ENCODE measurements around the gene GTF3C2.
A peak's percentile ranks its signal among the peaks of the same experiment; 100 is the strongest.
"Not testable (repeated sequence)": the region's sequence is repeated elsewhere in the genome, so short reads cannot be mapped to it uniquely, and the experiment has no call there.

Gene GTF3C2

DNA sequence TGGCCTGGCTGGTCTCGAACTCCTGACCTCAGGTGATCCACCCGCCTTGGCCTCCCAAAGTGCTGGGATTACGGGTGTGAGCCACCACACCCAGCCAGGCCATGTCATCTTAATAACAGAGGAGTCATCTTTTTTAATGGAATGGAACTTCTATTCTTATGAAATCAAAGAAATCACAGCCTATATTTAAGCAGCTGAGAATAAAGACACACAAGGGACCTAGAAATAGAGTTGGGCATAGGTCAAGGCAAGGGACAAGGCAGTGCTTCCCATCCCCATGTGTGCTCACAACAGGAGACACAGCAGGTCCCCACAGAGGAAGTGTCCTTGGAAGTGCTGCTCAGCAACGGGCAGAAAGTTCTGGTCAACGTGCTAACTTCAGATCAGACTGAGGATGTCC lies 17.0 kb upstream of the GTF3C2 start:
- no peak for DNase-seq (ENCODE audit: low read depth in 2 of 2)

DNA sequence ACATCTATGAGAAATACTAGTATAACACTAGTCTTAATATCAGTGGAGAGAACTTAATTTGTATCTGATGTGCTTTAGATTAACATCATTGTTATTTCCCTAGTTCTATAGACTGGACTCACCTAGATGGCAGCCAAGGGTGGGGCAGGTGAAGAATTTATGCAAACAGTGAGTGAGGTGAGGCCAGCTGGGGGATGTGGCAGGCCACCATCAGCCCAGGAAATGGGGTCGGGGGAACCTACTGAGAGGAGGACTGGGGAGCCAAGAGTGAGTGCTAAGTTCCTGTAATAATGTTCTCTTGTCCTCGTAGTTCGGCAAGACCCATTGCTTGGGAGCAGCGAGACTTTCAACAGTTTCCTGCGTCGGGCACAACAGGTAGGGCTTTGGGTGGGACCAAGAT lies 16.4 kb upstream of the GTF3C2 start:
- no peak for DNase-seq (ENCODE audit: low read depth in 2 of 2)

DNA sequence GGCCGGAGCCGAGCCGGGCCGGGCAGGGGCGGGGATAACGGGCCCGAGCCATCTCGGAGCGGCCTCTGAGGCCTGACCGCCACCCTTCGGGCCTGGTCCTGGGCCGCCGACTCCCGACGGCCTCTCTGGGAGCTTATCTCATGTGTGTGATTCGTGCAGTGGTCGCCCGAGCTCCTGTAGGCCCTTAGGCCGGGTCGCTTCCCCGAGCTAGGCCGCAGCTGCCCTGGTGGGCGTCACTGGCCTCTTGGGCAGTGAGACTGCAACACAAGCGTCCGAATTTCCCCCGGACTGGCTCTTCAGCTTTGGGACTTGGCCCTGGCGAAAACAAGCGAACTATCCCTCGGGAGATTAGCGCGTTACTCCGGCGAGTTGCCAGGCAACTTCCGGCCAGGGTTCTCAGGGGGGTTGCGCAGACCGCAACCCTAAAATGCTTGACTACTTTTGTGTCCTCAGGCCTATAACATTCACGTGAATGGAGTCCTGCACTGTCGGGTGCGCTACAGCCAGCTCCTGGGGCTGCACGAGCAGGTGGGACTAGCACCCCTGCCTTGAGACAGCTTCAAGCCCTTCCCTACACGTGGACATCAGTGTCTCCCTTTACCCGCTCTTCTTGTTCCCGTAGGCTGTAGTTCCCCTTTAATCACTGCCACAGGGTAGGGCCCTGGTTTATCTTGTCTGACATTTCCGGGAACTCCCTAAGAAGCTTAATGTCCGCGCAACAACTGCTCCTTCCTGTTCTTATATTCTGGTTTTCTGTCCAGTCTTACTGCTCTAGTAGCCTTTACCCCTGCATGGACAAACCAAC lies 14.5 kb upstream of the GTF3C2 start:
- DNase-seq (ENCODE audit: low read depth in 2 of 2): no peak

GRCh38 chr2:27370026-27370815 lies 13.7 kb upstream of the GTF3C2 start, which contains the start of the genes EIF2B4 and SNX17:
Gene EIF2B4, minus strand, starts transcription at chr2:27370338. Its CDS starts 24 bp downstream, at chr2:27370314.
Gene SNX17, plus strand, starts transcription at chr2:27370616. Its CDS starts 128 bp downstream, at chr2:27370744.
- DNase-seq (ENCODE audit: low read depth in 2 of 2): peak; percentile 97 to 98

DNA sequence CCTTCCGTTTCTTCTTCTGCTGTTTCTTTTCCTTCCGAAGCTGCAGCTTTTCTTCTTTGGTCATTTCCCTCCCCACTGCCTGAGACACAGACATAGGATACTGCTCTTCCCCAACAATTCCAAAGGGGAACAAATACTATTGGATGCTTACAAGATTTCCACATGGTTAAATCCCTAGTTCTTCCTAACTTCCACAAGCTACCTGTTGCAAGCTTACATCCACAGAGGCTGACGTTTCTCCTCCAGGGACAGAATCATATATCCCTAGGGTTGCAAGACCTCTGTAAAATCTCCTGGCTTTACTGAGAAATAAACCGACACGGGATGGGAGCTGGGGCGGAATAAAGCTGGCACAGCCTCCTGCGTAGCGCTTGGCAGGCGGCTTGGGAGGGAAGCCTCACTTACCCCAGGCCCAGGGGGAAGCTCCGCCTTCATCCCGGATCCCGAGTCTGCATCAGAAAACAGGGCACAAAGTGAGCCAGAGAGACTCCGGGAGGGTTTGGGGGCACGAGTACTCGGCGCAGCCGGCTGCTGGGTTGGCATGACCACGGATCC lies 13.0 kb upstream of the GTF3C2 start:
- DNase-seq (ENCODE audit: low read depth in 2 of 2): no peak

GRCh38 chr2:27363933-27364332 lies 7.4 kb upstream of the GTF3C2 start:
- no peak for DNase-seq (ENCODE audit: low read depth in 2 of 2)

GRCh38 chr2:27362678-27363420 lies 6.3 kb upstream of the GTF3C2 start:
- DNase-seq (ENCODE audit: low read depth in 2 of 2): no peak

DNA sequence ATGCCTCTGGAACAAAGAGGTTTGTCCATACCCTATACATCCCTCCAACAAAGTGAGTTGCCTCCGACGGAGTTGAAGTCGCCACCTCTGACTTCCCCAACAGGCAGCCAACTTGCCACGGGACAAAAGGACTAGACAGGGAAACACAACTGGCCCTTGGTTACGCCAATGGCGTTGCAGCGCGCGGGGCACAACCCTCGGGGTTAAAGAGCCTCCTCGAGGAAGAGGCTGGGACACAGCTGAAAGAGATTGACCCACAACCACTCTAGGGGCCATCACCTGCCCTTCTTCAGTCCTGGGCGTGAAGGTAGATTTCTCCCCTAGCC lies 545 bp downstream of the GTF3C2 start:
- peak in 1 of 2 donors; percentile 11 for DNase-seq (ENCODE audit: low read depth in 2 of 2)

GRCh38 chr2:27354597-27354927 lies 2.0 kb downstream of the GTF3C2 start:
- DNase-seq (ENCODE audit: low read depth in 2 of 2): no peak

- DNase-seq (ENCODE audit: low read depth in 2 of 2): no peak
Observed at GRCh38 chr2:27353762-27354596, 2.6 kb downstream of the GTF3C2 start.

- not testable (repeated sequence) for DNase-seq (ENCODE audit: low read depth in 2 of 2)
Observed at GRCh38 chr2:27353386-27353761, 3.2 kb downstream of the GTF3C2 start.

GRCh38 chr2:27351802-27352598 lies 4.6 kb downstream of the GTF3C2 start:
- DNase-seq (ENCODE audit: low read depth in 2 of 2): no peak

- DNase-seq (ENCODE audit: low read depth in 2 of 2): no peak
Observed at GRCh38 chr2:27350106-27350693, 6.4 kb downstream of the GTF3C2 start.

- no peak for DNase-seq (ENCODE audit: low read depth in 2 of 2)
Observed at GRCh38 chr2:27347641-27348040, 8.9 kb downstream of the GTF3C2 start.

- DNase-seq (ENCODE audit: low read depth in 2 of 2): no peak
Observed at GRCh38 chr2:27336173-27336572, 20.4 kb downstream of the GTF3C2 start.

- no peak for DNase-seq (ENCODE audit: low read depth in 2 of 2)
Observed at GRCh38 chr2:27335311-27335710, 21.3 kb downstream of the GTF3C2 start.

- DNase-seq (ENCODE audit: low read depth in 2 of 2): no peak
Observed at GRCh38 chr2:27324720-27325119, 31.8 kb downstream of the GTF3C2 start.

DNA sequence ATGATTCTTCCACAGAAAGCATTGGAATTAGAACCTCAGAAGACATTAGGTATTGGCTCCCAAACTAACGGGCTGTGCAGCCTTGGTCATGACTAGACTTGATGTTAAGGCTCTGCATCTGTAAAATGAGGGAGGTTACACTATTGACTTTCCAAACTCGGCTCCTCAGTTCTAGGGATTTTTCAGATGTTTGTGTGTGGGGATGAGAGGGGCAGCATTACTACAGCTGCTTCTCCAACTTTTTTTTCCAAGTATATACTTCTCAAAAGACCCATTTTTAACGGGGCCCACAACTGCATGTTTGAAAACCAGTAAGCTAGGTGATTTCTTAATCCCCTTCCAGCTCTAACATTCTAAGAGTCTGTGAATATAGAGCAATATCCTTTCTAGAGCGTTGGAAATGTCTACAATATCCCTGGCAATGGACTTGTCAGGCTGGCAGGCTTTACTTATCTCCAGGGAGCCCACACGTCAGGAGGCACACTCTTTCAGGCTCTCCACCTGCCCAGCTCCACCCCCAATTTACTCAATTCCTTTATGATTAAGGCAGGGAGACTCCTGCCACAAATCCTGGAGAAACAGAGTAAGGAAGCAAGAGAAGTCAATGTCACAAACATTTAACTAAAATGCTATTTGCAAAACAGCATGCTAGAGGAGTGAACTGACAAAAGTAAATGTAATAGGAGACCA lies 32.8 kb downstream of the GTF3C2 start:
- no peak for DNase-seq (ENCODE audit: low read depth in 2 of 2)

All from stimulated activated CD8-positive, alpha-beta memory T cell treated with anti-CD3 and anti-CD28 coated beads, Interleukin-7, amount 100 ng/mL, for 1 hour (primary cell).